ENCODE results near the gene KIAA1217. TPM values are rescaled to one million over a fixed set of nuclear protein-coding genes. Genes with fewer than 3 reads are reported as not detected.

Gene KIAA1217
- total and polyA plus RNA-seq, 2 donors from 2014 or later = 10.4 to 63.8 TPM

DNA sequence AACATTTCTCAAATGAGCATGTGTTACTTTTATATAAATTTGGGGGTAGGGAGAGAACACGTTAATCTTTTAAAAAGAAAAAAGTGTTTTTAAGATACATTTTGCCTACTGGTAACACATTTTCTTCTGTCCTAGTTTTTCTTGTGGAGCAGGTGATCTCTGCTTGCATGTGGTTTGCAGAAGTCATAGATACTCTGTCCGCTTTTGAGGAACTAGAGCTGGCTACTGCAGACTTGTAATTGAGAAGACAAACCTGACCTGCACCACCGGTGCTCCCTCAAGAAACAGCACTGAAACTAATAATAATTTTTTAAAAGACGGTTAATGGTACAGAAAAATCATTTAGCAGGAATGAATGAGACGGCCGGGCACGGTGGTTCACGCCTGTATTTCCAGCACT, 243.1 kb downstream of the KIAA1217 start:
- no peak for FAIRE-seq
- no peak for DNase-seq
- Histone ChIP-seq H3K9me3 (ENCODE audit: control insufficient read depth in 2 of 3, insufficient read depth in 1 of 3, low read length in 3 of 3) (no peaks in the 10 kb centered on the region), H3K4me1 (ENCODE audit: control insufficient read depth in 2 of 3, insufficient read depth in 2 of 3, low read depth in 1 of 3, low read length in 3 of 3) (peaks cover 0 to 10% (median 4%) of the 10 kb centered on the region in 3 donors), H3K27ac (ENCODE audit: low read depth in 2 of 2, low read length in 2 of 2) (no peak overlapping the region), H3K36me3 (ENCODE audit: control insufficient read depth in 2 of 3, insufficient read depth in 3 of 3, low read length in 3 of 3) (no peaks in the 10 kb centered on the region), H3K4me3 (ENCODE audit: low read length in 3 of 3) (no peak overlapping the region), H3K27me3 (ENCODE audit: control insufficient read depth, insufficient read depth, low read length) (no peaks in the 10 kb centered on the region), H3K9ac (ENCODE audit: low read length in 3 of 3) (no peak overlapping the region)
- TF ChIP-seq, protein P1, sequence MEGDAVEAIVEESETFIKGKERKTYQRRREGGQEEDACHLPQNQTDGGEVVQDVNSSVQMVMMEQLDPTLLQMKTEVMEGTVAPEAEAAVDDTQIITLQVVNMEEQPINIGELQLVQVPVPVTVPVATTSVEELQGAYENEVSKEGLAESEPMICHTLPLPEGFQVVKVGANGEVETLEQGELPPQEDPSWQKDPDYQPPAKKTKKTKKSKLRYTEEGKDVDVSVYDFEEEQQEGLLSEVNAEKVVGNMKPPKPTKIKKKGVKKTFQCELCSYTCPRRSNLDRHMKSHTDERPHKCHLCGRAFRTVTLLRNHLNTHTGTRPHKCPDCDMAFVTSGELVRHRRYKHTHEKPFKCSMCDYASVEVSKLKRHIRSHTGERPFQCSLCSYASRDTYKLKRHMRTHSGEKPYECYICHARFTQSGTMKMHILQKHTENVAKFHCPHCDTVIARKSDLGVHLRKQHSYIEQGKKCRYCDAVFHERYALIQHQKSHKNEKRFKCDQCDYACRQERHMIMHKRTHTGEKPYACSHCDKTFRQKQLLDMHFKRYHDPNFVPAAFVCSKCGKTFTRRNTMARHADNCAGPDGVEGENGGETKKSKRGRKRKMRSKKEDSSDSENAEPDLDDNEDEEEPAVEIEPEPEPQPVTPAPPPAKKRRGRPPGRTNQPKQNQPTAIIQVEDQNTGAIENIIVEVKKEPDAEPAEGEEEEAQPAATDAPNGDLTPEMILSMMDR (IDR thresholded peaks at IDR 0.05; ENCODE audit: borderline replicate concordance, extremely low read depth, insufficient read depth) = no peak
- intact Hi-C loops (cut with DNase I) = no loop called here

DNA sequence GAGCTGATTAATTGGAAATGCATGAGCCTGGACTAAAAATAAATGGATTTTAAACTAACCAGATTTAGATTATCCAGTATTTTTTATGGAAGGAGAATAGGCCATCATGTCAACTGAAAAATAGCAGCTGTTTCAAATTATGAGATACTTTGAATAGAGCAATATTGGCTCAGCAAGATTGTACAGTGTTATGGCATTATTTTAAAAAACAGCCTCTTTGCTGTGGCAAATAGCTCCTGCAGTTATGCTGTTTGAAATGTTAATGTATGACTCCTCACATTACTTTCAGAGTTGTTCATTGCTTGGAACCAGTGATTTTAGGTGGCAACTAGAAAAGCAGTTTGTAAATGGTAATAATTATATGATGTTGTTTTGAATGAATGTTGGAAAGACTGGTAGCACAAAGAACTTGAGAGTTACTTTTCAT, 244.5 kb downstream of the KIAA1217 start:
- H3K4me3 ChIP-seq (ENCODE audit: low read length in 3 of 3) = no peak overlapping the region
- H3K36me3 ChIP-seq (ENCODE audit: control insufficient read depth in 2 of 3, insufficient read depth in 3 of 3, low read length in 3 of 3) = peaks cover 0 to 2% (median 0%) of the 10 kb centered on the region in 3 donors
- TF ChIP-seq, protein P1 (IDR thresholded peaks at IDR 0.05; ENCODE audit: borderline replicate concordance, extremely low read depth, insufficient read depth) = no peak
- DNase-seq (no peak), FAIRE-seq (peak; percentile 17)
- peaks cover 0 to 18% (median 8%) of the 10 kb centered on the region in 3 donors for H3K4me1 ChIP-seq (ENCODE audit: control insufficient read depth in 2 of 3, insufficient read depth in 2 of 3, low read depth in 1 of 3, low read length in 3 of 3)
- intact Hi-C loops (cut with DNase I) = no loop called here
- H3K27me3 ChIP-seq (ENCODE audit: control insufficient read depth, insufficient read depth, low read length) = no peaks in the 10 kb centered on the region
- H3K27ac ChIP-seq (ENCODE audit: low read depth in 2 of 2, low read length in 2 of 2) = no peak overlapping the region
- no peaks in the 10 kb centered on the region for H3K9me3 ChIP-seq (ENCODE audit: control insufficient read depth in 2 of 3, insufficient read depth in 1 of 3, low read length in 3 of 3)
- H3K9ac ChIP-seq (ENCODE audit: low read length in 3 of 3) = no peak overlapping the region

DNA sequence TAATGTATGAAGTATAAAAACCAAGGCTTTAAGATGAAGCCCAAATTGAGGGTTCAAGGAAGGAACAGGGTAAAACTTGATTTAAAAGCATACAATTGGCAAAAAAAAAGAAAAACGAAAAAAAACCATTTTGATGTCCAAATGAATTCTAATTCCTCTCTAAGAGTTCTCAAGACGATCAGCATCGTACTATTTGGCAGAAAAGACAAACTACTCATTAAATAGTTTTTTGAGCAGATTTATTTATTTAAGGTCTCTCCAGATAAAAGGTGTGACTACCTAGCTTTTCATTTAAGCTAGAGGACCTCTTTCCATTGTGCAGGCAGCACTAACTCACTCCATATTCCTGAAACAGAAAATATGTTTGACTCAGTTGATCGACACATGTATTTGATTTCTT, 245.0 kb downstream of the KIAA1217 start:
- H3K4me1 ChIP-seq (ENCODE audit: control insufficient read depth in 2 of 3, insufficient read depth in 2 of 3, low read depth in 1 of 3, low read length in 3 of 3) = peaks cover 0 to 14% (median 8%) of the 10 kb centered on the region in 3 donors
- H3K9ac ChIP-seq (ENCODE audit: low read length in 3 of 3) = no peak overlapping the region
- H3K4me3 ChIP-seq (ENCODE audit: low read length in 3 of 3) = no peak overlapping the region
- H3K36me3 ChIP-seq (ENCODE audit: control insufficient read depth in 2 of 3, insufficient read depth in 3 of 3, low read length in 3 of 3) = peaks cover 0 to 2% (median 0%) of the 10 kb centered on the region in 3 donors
- DNase-seq = no peak
- TF ChIP-seq, protein P1 (IDR thresholded peaks at IDR 0.05; ENCODE audit: borderline replicate concordance, extremely low read depth, insufficient read depth) = no peak
- H3K9me3 ChIP-seq (ENCODE audit: control insufficient read depth in 2 of 3, insufficient read depth in 1 of 3, low read length in 3 of 3) = no peaks in the 10 kb centered on the region
- no peak overlapping the region for H3K27ac ChIP-seq (ENCODE audit: low read depth in 2 of 2, low read length in 2 of 2)
- intact Hi-C loops (cut with DNase I) = no loop called here
- H3K27me3 ChIP-seq (ENCODE audit: control insufficient read depth, insufficient read depth, low read length) = no peaks in the 10 kb centered on the region
- FAIRE-seq = no peak

GRCh38 chr10:24455447-24455846, 246.5 kb downstream of the KIAA1217 start:
- FAIRE-seq = no peak
- no peak overlapping the region for H3K4me3 ChIP-seq (ENCODE audit: low read length in 3 of 3)

More at GRCh38 chr10:24455447-24455846, 246.5 kb downstream of the KIAA1217 start:
- intact Hi-C loops (cut with DNase I) = no loop called here
- Histone ChIP-seq H3K9ac (ENCODE audit: low read length in 3 of 3) (no peak overlapping the region), H3K9me3 (ENCODE audit: control insufficient read depth in 2 of 3, insufficient read depth in 1 of 3, low read length in 3 of 3) (no peaks in the 10 kb centered on the region), H3K27me3 (ENCODE audit: control insufficient read depth, insufficient read depth, low read length) (no peaks in the 10 kb centered on the region), H3K4me1 (ENCODE audit: control insufficient read depth in 2 of 3, insufficient read depth in 2 of 3, low read depth in 1 of 3, low read length in 3 of 3) (peaks cover 0 to 14% (median 8%) of the 10 kb centered on the region in 3 donors), H3K27ac (ENCODE audit: low read depth in 2 of 2, low read length in 2 of 2) (no peak overlapping the region), H3K36me3 (ENCODE audit: control insufficient read depth in 2 of 3, insufficient read depth in 3 of 3, low read length in 3 of 3) (peaks cover 0 to 2% (median 0%) of the 10 kb centered on the region in 3 donors)
- TF ChIP-seq, protein P1 (IDR thresholded peaks at IDR 0.05; ENCODE audit: borderline replicate concordance, extremely low read depth, insufficient read depth) = no peak
- no peak for DNase-seq

Data from kidney (tissue), 14 donors.